IMR-90 (cell line): Measurements from ENCODE around the gene HPSE. TPM values are rescaled to one million over a fixed set of nuclear protein-coding genes. Genes with fewer than 3 reads are reported as not detected.

ENCODE experiments used
- ATAC-seq: fragments of 200-7000 bp; cut with Tn5 transposase; 2 replicates; pipeline ENCODE4 v1.9.1; 2020; ENCODE audit warnings: low read depth, mild to moderate bottlenecking, moderate library complexity
- BruUV-seq: library from RNA; stranded (reverse); fragments of 400-500 nt; replicated peaks from 2 replicates; lab custom pipeline; 2021; lab: Mats Ljungman, UMichigan
- CTCF ChIA-PET: fragments of 300-600 bp; formaldehyde crosslinking; extraction: SDS; loops from one replicate; lab custom pipeline; 2021; ENCODE audit warnings: antibody characterized with exemption; lab: Yijun Ruan, JAX
- POLR2A ChIA-PET: fragments of 300-600 bp; sonication (Branson Sonifier 250); formaldehyde crosslinking; loops from one replicate; lab custom pipeline; 2022; ENCODE audit warnings: antibody characterized with exemption; ENCODE audit not compliant: unreplicated experiment; lab: Charles Lee
- DNase-seq: peaks from one replicate; pipeline ENCODE4 v3.0.0; 2013
- H2AFZ ChIP-seq: replicated peaks from 2 replicates; pipeline ENCODE3; 2013; ENCODE audit warnings: low read length, mild to moderate bottlenecking; ENCODE audit not compliant: poor library complexity
- H2AK5ac ChIP-seq: 2 replicates; pipeline ENCODE4 v1.6.1; 2013; ENCODE audit warnings: low read depth, low read length, inconsistent platforms
- H2AK9ac ChIP-seq: replicated peaks from 2 replicates; pipeline ENCODE3; 2013; ENCODE audit warnings: mild to moderate bottlenecking, low read depth, low read length, moderate library complexity; ENCODE audit not compliant: poor library complexity
- H2BK120ac ChIP-seq: 2 replicates; pipeline ENCODE4 v1.6.1; 2013; ENCODE audit warnings: low read depth, low read length, inconsistent platforms
- H2BK15ac ChIP-seq: 3 replicates; pipeline ENCODE4 v1.6.1; 2013; ENCODE audit warnings: low read depth, low read length, inconsistent platforms
- H2BK20ac ChIP-seq: 2 replicates; pipeline ENCODE4 v1.6.1; 2013; ENCODE audit warnings: low read depth, mild to moderate bottlenecking, inconsistent platforms, low read length, moderate library complexity
- H2BK5ac ChIP-seq: 2 replicates; pipeline ENCODE4 v1.6.1; 2013; ENCODE audit warnings: mild to moderate bottlenecking, low read depth, low read length, inconsistent platforms; ENCODE audit not compliant: poor library complexity, severe bottlenecking
- H3K14ac ChIP-seq: replicated peaks from 2 replicates; pipeline ENCODE4 v1.6.1; 2013; ENCODE audit warnings: low read depth, low read length, inconsistent platforms
- H3K18ac ChIP-seq: 2 replicates; pipeline ENCODE4 v1.6.1; 2013; ENCODE audit warnings: low read depth, low read length, control low read depth
- H3K23ac ChIP-seq: 2 replicates; pipeline ENCODE4 v1.6.1; 2013; ENCODE audit warnings: low read depth, low read length, inconsistent platforms
- H3K27ac ChIP-seq: 2 replicates; pipeline ENCODE4 v1.5.1; 2013; ENCODE audit warnings: mild to moderate bottlenecking, control low read depth, low read length; ENCODE audit not compliant: insufficient read depth
- H3K27me3 ChIP-seq: 2 replicates; pipeline ENCODE4 v1.6.1; 2013; ENCODE audit warnings: low read length; ENCODE audit not compliant: control insufficient read depth, insufficient read depth
- H3K36me3 ChIP-seq: 2 replicates; pipeline ENCODE4 v1.6.1; 2013; ENCODE audit warnings: low read length, mixed read lengths; ENCODE audit not compliant: control insufficient read depth, insufficient read depth
- H3K4ac ChIP-seq: 2 replicates; pipeline ENCODE4 v1.6.1; 2013; ENCODE audit warnings: low read depth, low read length, inconsistent platforms
- H3K4me1 ChIP-seq: 2 replicates; pipeline ENCODE4 v1.6.1; 2013; ENCODE audit warnings: low read length, mixed read lengths; ENCODE audit not compliant: control insufficient read depth, insufficient read depth
- H3K4me2 ChIP-seq: 2 replicates; pipeline ENCODE4 v1.6.1; 2013; ENCODE audit warnings: low read depth, mild to moderate bottlenecking, control low read depth, low read length, moderate library complexity
- H3K4me3 ChIP-seq: 2 replicates; pipeline ENCODE4 v1.5.1; 2013; ENCODE audit warnings: low read depth, mild to moderate bottlenecking, control low read depth, low read length, moderate library complexity; ENCODE audit not compliant: insufficient read depth
- H3K56ac ChIP-seq: 2 replicates; pipeline ENCODE4 v1.6.1; 2013; ENCODE audit warnings: low read length, inconsistent platforms; ENCODE audit not compliant: insufficient read depth; ENCODE audit errors: extremely low read depth
- H3K79me1 ChIP-seq, 2 experiments: 2 replicates each; pipeline ENCODE4 v1.6.1; 2013; ENCODE audit warnings: low read length in 2 of 2, inconsistent platforms in 1 of 2, low read depth in 1 of 2
- H3K9ac ChIP-seq: 2 replicates; pipeline ENCODE4 v1.6.1; 2013; ENCODE audit warnings: low read depth, low read length, control low read depth
- H3K9me1 ChIP-seq: 2 replicates; pipeline ENCODE4 v1.6.1; 2013; ENCODE audit warnings: low read length, inconsistent platforms; ENCODE audit not compliant: insufficient read depth
- H3K9me3 ChIP-seq: 2 replicates; pipeline ENCODE4 v1.6.1; 2013; ENCODE audit warnings: low read length; ENCODE audit not compliant: control insufficient read depth, insufficient read depth
- H4K20me1 ChIP-seq: 2 replicates; pipeline ENCODE4 v1.6.1; 2013; ENCODE audit warnings: low read length, inconsistent platforms; ENCODE audit not compliant: insufficient read depth
- H4K5ac ChIP-seq: 2 replicates; pipeline ENCODE4 v1.6.1; 2013; ENCODE audit warnings: mild to moderate bottlenecking, low read depth, low read length, control low read depth
- H4K8ac ChIP-seq, 2 experiments: 2 replicates each; pipeline ENCODE4 v1.6.1; 2013; ENCODE audit warnings: low read depth in 2 of 2, low read length in 2 of 2, control low read depth in 1 of 2, inconsistent platforms in 1 of 2
- H4K91ac ChIP-seq: 2 replicates; pipeline ENCODE4 v1.6.1; 2013; ENCODE audit warnings: low read depth, low read length, inconsistent platforms; ENCODE audit not compliant: insufficient read depth
- BHLHE40 ChIP-seq: fragments of 150-350 bp; IDR thresholded peaks from 2 replicates; pipeline ENCODE4 v1.6.1; 2016; ENCODE audit warnings: mild to moderate bottlenecking, low read depth, low read length
- CEBPB ChIP-seq: IDR thresholded peaks from 2 replicates; pipeline ENCODE4 v1.6.1; 2012; ENCODE audit warnings: low read depth, low read length, improper control_type of control experiment
- CHD1 ChIP-seq: IDR thresholded peaks from 2 replicates; pipeline ENCODE4 v1.6.1; 2012; ENCODE audit warnings: low read depth, low read length, improper control_type of control experiment
- FOS ChIP-seq: fragments of 150-350 bp; IDR thresholded peaks from 2 replicates; pipeline ENCODE4 v1.6.1; 2016; ENCODE audit warnings: low read depth, low read length
- NFE2L2 ChIP-seq: fragments of 150-350 bp; IDR thresholded peaks from 2 replicates; pipeline ENCODE4 v1.6.1; 2016; ENCODE audit warnings: low read depth, mild to moderate bottlenecking, low read length
- RFX5 ChIP-seq: IDR thresholded peaks from 2 replicates; pipeline ENCODE4 v1.8.0; 2012; ENCODE audit warnings: low read depth, mild to moderate bottlenecking, low read length, moderate library complexity
- WGBS, 2 experiments: methylation state at CpG; one replicate each; pipeline versions ENCODE4 v1.1.5 to v1.1.7; 2013; ENCODE audit warnings: missing lambda C conversion rate in 2 of 2; ENCODE audit not compliant: insufficient read length in 1 of 2; ENCODE audit errors: extremely low coverage in 2 of 2; 5-methylcytosine and 5-hydroxymethylcytosine counted together
- dilution Hi-C: fragments of 300-500 bp; cut with HindIII; formaldehyde crosslinking; loops from one replicate; pipeline ENCODE4 v1.14.3; 2018; ENCODE audit warnings: low sequenced_read_pairs; ENCODE audit not compliant: unreplicated experiment
- in situ Hi-C: fragments of 300-500 bp; cut with MboI; formaldehyde crosslinking; loops from 3 replicates; pipeline ENCODE4 v1.14.3; 2019; ENCODE audit warnings: low sequenced_read_pairs, inconsistent platforms, mixed read lengths
- intact Hi-C: fragments of 100-400 bp; cut with micrococcal nuclease; formaldehyde crosslinking; loops from 2 replicates; pipeline ENCODE4 v1.10.0; 2022
- polyA plus RNA-seq, 3 experiments: library from polyadenylated mRNA; depleted of rRNA; stranded (reverse); fragments of >200 nt; gene quantifications; 2 replicates each; pipeline ENCODE4 v1.2.3, GENCODE V29; 2012; ENCODE audit warnings: low replicate concordance in 1 of 3
- total RNA-seq: library from RNA; depleted of rRNA; stranded (reverse); fragments of >200 nt; gene quantifications from 2 replicates; pipeline ENCODE4 v1.2.3, GENCODE V29; 2012

Gene HPSE
- total and polyA plus RNA-seq, 2 of the 4 experiments (the other 2 are of a cell fraction): under 0.01 to 0.09 TPM

GRCh38 chr4:83356899-83357661 is 22.4 kb upstream of the HPSE start:
- Histone ChIP-seq H4K91ac (peak overlapping the region; percentile 43; the same call in 1 of the 2 replicates), H2AK5ac (0 out of 2 replicates have a peak overlapping the region, but pooled peaks have one; percentile 29), H3K27ac (peak overlapping the region; percentile 76; the same call in 1 of the 2 replicates), H2BK15ac (no peak overlapping the region), H2BK20ac (peak overlapping the region; percentile 27; the same call in 1 of the 2 replicates), H2AFZ (no peak overlapping the region), H3K23ac (no peak overlapping the region), H3K36me3 (no peaks in the 10 kb centered on the region), H3K4me3 (no peak overlapping the region), H3K9me1 (0 out of 2 replicates have a peak, but pooled peaks cover 2% of the 10 kb centered on the region), H3K79me1 (no peaks in the 10 kb centered on the region), H3K4me1 (peaks cover 6% of the 10 kb centered on the region), H3K9me3 (no peaks in the 10 kb centered on the region), H3K18ac (peak overlapping the region; percentile 79), H3K56ac (no peak overlapping the region), H2BK5ac (peak overlapping the region; percentile 72), H4K5ac (peak overlapping the region; percentile 48; the same call in 1 of the 2 replicates), H3K4ac (0 out of 2 replicates have a peak overlapping the region, but pooled peaks have one; percentile 38), H3K9ac (no peak overlapping the region), H3K4me2 (no peak overlapping the region; the same call in 1 of the 2 replicates), H3K14ac (no peak overlapping the region), H4K20me1 (no peaks in the 10 kb centered on the region), H4K8ac (no peak overlapping the region), H2BK120ac (peak overlapping the region; percentile 53; the same call in 1 of the 2 replicates), H3K27me3 (no peaks in the 10 kb centered on the region; the same call in 1 of the 2 replicates), H2AK9ac (no peak overlapping the region)
- CTCF ChIA-PET: interaction anchor here (0.5 to 0.6 kb wide), 2 partner anchors 48 to 55 kb away, joined by 3 read pairs; no protein-coding TSS in a partner anchor
- WGBS, 2 experiments: no CpG with 5 or more reads among the region's 4 CpGs
- intact Hi-C loops: no loop called here
- in situ Hi-C loops: no loop called here
- no TSS peak for BruUV-seq
- TF ChIP-seq FOS (peak; percentile 81; the same call in 1 of the 2 replicates), NFE2L2 (no peak), BHLHE40 (peak; percentile 61), CHD1 (no peak), CEBPB (0 out of 2 replicates have a peak, but pooled peaks have one; percentile 7), RFX5 (no peak)
- ATAC-seq (peak; percentile 83), DNase-seq (peak; percentile 91)
- POLR2A ChIA-PET: interaction anchor here (0.7 kb wide), 1 partner anchor 1312 kb away, joined by 7 read pairs; no protein-coding TSS in a partner anchor
- dilution Hi-C loops: no loop called here
